K562 (cell line): Measurements from ENCODE around the gene UFSP1. TPM values are rescaled to one million over a fixed set of nuclear protein-coding genes. Genes with fewer than 3 reads are reported as not detected.

ENCODE experiments used
- CTBP1 ChIP-seq: fragments of 450-650 bp; IDR thresholded peaks from 2 replicates; pipeline ENCODE4 v1.6.1; 2016; ENCODE audit warnings: borderline replicate concordance
- CXXC5 ChIP-seq: fragments of 250-450 bp; sonication (Bioruptor Pico); IDR thresholded peaks from 2 replicates; pipeline ENCODE4 v1.8.0; 2022; ENCODE audit warnings: inconsistent platforms, mild to moderate bottlenecking, moderate library complexity
- DPF2 ChIP-seq: fragments of 450-650 bp; IDR thresholded peaks from 2 replicates; pipeline ENCODE4 v1.6.1; 2016
- E2F6 ChIP-seq, 2 experiments: IDR thresholded peaks; 2 replicates each; pipeline ENCODE4 v1.6.1; 2011; ENCODE audit warnings: borderline replicate concordance in 1 of 2, control low read depth in 1 of 2, low read depth in 1 of 2, low read length in 1 of 2, mild to moderate bottlenecking in 1 of 2, mixed read lengths in 1 of 2, moderate library complexity in 1 of 2; ENCODE audit not compliant: insufficient read depth in 1 of 2, insufficient read length in 1 of 2, poor library complexity in 1 of 2, severe bottlenecking in 1 of 2; ENCODE audit errors: extremely low read depth in 1 of 2
- EHMT2 ChIP-seq: fragments of 450-650 bp; IDR thresholded peaks from 2 replicates; pipeline ENCODE4 v1.6.1; 2018; ENCODE audit warnings: antibody characterized with exemption
- FOXP1 ChIP-seq: sonication (generic); formaldehyde crosslinking; IDR thresholded peaks from 2 replicates; pipeline ENCODE4 v1.8.0; 2022; ENCODE audit warnings: mild to moderate bottlenecking, missing genetic modification reagents
- GATAD2A ChIP-seq: fragments of 450-650 bp; IDR thresholded peaks from 2 replicates; pipeline ENCODE4 v1.6.1; 2017
- GATAD2B ChIP-seq: fragments of 450-650 bp; IDR thresholded peaks from 2 replicates; pipeline ENCODE4 v1.6.1; 2017; ENCODE audit warnings: mild to moderate bottlenecking, borderline replicate concordance
- L3MBTL2 ChIP-seq: fragments of 450-650 bp; IDR thresholded peaks from 2 replicates; pipeline ENCODE4 v1.6.1; 2016; ENCODE audit warnings: mild to moderate bottlenecking, moderate library complexity
- MTA3 ChIP-seq: fragments of 450-650 bp; formaldehyde crosslinking; IDR thresholded peaks from 2 replicates; pipeline ENCODE4 v1.6.1; 2017; ENCODE audit warnings: mild to moderate bottlenecking, borderline replicate concordance
- NBN ChIP-seq: fragments of 450-650 bp; IDR thresholded peaks from 2 replicates; pipeline ENCODE4 v1.6.1; 2016; ENCODE audit warnings: low read depth, mild to moderate bottlenecking
- PREB ChIP-seq: sonication (generic); formaldehyde crosslinking; IDR thresholded peaks from 2 replicates; pipeline ENCODE4 v1.8.1; 2023; ENCODE audit warnings: mild to moderate bottlenecking, missing genetic modification reagents
- SIN3A ChIP-seq, 2 experiments: fragments of 150-350 bp in 1 of 2; IDR thresholded peaks; 2 replicates each; pipeline ENCODE4 v1.6.1; 2011 to 2016; ENCODE audit warnings: borderline replicate concordance in 2 of 2, low read depth in 2 of 2, low read length in 2 of 2, mild to moderate bottlenecking in 2 of 2, moderate library complexity in 2 of 2; ENCODE audit not compliant: control insufficient read depth in 1 of 2
- SIN3B ChIP-seq: fragments of 450-650 bp; IDR thresholded peaks from 2 replicates; pipeline ENCODE4 v1.6.1; 2017; ENCODE audit warnings: low read depth, mild to moderate bottlenecking, moderate library complexity
- SMAD3 ChIP-seq: fragments of 450-650 bp; formaldehyde crosslinking; conservative IDR thresholded peaks from 2 replicates; pipeline ENCODE4 v1.4.0; 2020; ENCODE audit warnings: mild to moderate bottlenecking
- TAL1 ChIP-seq: fragments of 450-650 bp; IDR thresholded peaks from 2 replicates; pipeline ENCODE4 v1.6.1; 2016; ENCODE audit warnings: mild to moderate bottlenecking
- XRCC4 ChIP-seq: IDR thresholded peaks from one replicate; pipeline ENCODE4 v1.6.1; 2011; ENCODE audit not compliant: insufficient read depth, insufficient read length; ENCODE audit errors: extremely low read depth
- polyA plus RNA-seq, 8 experiments: library from polyadenylated mRNA; depleted of rRNA in 4 of 8; stranded (reverse) in 5 of 8; unstranded in 3 of 8; fragments of >200 nt; fragmentation: Nextera tagmentation in 2 of 8; fragmentation: Illumina TruSeq in 1 of 8; extraction: Ambion mirVana in 2 of 8; extraction: Trizol in 1 of 8; gene quantifications; 2 replicates each; pipeline versions ENCODE4 v1.2.1 to v1.2.3, GENCODE V29; 2011 to 2014; ENCODE audit warnings: inconsistent platforms in 1 of 8, missing spikeins in 1 of 8
- total RNA-seq, 7 experiments: library from RNA; depleted of rRNA in 6 of 7; stranded (reverse); fragments of >200 nt in 6 of 7; fragmentation: Illumina TruSeq in 2 of 7; extraction: Trizol in 2 of 7; gene quantifications; 2 replicates each; pipeline versions ENCODE4 v1.2.1 to v1.2.3, GENCODE V29; 2011 to 2021; ENCODE audit warnings: low replicate concordance in 1 of 7
- TF ChIP-seq, protein P1 (sequence below): sonication (generic); formaldehyde crosslinking; IDR thresholded peaks from 2 replicates; pipeline ENCODE4 v1.8.1; 2023; ENCODE audit warnings: mild to moderate bottlenecking, missing genetic modification reagents
- TF ChIP-seq, protein P2 (sequence below): sonication (generic); formaldehyde crosslinking; IDR thresholded peaks from 2 replicates; pipeline ENCODE4 v1.8.0; 2022; ENCODE audit warnings: missing genetic modification reagents, mild to moderate bottlenecking, moderate library complexity, borderline replicate concordance
- TF ChIP-seq, protein P3 (sequence below), 2 experiments: fragments of 450-650 bp; conservative IDR thresholded peaks; 2 replicates each; pipeline ENCODE4 v1.6.1; 2017; ENCODE audit warnings: mild to moderate bottlenecking in 2 of 2, moderate library complexity in 2 of 2

Gene UFSP1
- total and polyA plus RNA-seq, 9 of the 15 experiments (the other 6 are each of a cell fraction or from before 2014, with no cell fraction given), result 0.50 to 18.8 (median 2.1) TPM

- peak; percentile 5; the same call in 1 of the 2 replicates for TF ChIP-seq PREB
- peak; percentile 68; the same call in 1 of the 2 replicates for TF ChIP-seq MTA3
- TF ChIP-seq, protein P1, sequence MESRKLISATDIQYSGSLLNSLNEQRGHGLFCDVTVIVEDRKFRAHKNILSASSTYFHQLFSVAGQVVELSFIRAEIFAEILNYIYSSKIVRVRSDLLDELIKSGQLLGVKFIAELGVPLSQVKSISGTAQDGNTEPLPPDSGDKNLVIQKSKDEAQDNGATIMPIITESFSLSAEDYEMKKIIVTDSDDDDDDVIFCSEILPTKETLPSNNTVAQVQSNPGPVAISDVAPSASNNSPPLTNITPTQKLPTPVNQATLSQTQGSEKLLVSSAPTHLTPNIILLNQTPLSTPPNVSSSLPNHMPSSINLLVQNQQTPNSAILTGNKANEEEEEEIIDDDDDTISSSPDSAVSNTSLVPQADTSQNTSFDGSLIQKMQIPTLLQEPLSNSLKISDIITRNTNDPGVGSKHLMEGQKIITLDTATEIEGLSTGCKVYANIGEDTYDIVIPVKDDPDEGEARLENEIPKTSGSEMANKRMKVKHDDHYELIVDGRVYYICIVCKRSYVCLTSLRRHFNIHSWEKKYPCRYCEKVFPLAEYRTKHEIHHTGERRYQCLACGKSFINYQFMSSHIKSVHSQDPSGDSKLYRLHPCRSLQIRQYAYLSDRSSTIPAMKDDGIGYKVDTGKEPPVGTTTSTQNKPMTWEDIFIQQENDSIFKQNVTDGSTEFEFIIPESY (CRISPR knock-in tag), result peak; percentile 24; the same call in 1 of the 2 replicates
- TF ChIP-seq, protein P2, sequence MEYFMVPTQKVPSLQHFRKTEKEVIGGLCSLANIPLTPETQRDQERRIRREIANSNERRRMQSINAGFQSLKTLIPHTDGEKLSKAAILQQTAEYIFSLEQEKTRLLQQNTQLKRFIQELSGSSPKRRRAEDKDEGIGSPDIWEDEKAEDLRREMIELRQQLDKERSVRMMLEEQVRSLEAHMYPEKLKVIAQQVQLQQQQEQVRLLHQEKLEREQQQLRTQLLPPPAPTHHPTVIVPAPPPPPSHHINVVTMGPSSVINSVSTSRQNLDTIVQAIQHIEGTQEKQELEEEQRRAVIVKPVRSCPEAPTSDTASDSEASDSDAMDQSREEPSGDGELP (CRISPR knock-in tag), result peak; percentile 14; the same call in 1 of the 2 replicates
- TF ChIP-seq EHMT2, result no peak
- TF ChIP-seq XRCC4, result no peak
- TF ChIP-seq GATAD2B, result peak; percentile 87; the same call in 1 of the 2 replicates
- TF ChIP-seq SIN3A (IDR thresholded peaks at IDR 0.05; ENCODE audit: borderline replicate concordance in 2 of 2, control insufficient read depth in 1 of 2, low read depth in 2 of 2, low read length in 2 of 2), result 0 out of 4 replicates have a peak, but pooled peaks of 1 of the 2 experiments have one; percentile 6
- TF ChIP-seq CTBP1, result peak; percentile 44; the same call in 1 of the 2 replicates
- no peak for TF ChIP-seq TAL1
- peak; percentile 22; the same call in 1 of the 2 replicates for TF ChIP-seq SIN3B
- no peak for TF ChIP-seq DPF2
- peak; percentile 69 for TF ChIP-seq L3MBTL2
- TF ChIP-seq NBN, result peak; percentile 31; the same call in 1 of the 2 replicates
- TF ChIP-seq FOXP1 (CRISPR knock-in tag), result 0 out of 2 replicates have a peak, but pooled peaks have one; percentile 8
- no peak for TF ChIP-seq SMAD3 (CRISPR knock-in tag)
- TF ChIP-seq E2F6 (IDR thresholded peaks at IDR 0.05; ENCODE audit: borderline replicate concordance in 1 of 2, extremely low read depth in 1 of 2, insufficient read depth in 1 of 2, insufficient read length in 1 of 2, low read depth in 1 of 2, low read length in 1 of 2, poor library complexity in 1 of 2, severe bottlenecking in 1 of 2), result peak in 1 of 2 experiments; percentile 14
- peak; percentile 40 for TF ChIP-seq CXXC5 (CRISPR knock-in tag)
- TF ChIP-seq GATAD2A, result 0 out of 2 replicates have a peak, but pooled peaks have one; percentile 11
- TF ChIP-seq, protein P3, sequence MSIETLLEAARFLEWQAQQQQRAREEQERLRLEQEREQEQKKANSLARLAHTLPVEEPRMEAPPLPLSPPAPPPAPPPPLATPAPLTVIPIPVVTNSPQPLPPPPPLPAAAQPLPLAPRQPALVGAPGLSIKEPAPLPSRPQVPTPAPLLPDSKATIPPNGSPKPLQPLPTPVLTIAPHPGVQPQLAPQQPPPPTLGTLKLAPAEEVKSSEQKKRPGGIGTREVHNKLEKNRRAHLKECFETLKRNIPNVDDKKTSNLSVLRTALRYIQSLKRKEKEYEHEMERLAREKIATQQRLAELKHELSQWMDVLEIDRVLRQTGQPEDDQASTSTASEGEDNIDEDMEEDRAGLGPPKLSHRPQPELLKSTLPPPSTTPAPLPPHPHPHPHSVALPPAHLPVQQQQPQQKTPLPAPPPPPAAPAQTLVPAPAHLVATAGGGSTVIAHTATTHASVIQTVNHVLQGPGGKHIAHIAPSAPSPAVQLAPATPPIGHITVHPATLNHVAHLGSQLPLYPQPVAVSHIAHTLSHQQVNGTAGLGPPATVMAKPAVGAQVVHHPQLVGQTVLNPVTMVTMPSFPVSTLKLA (conservative IDR thresholded peaks at IDR 0.05), result peak in 1 of 2 experiments; percentile 54; a peak in 3 of 4 replicates
These were observed 7.5 kb upstream of the UFSP1 start (continued) for GRCh38 chr7:100896732-100897608.
